ENCODE measurements around the gene FOXRED1.

DNA sequence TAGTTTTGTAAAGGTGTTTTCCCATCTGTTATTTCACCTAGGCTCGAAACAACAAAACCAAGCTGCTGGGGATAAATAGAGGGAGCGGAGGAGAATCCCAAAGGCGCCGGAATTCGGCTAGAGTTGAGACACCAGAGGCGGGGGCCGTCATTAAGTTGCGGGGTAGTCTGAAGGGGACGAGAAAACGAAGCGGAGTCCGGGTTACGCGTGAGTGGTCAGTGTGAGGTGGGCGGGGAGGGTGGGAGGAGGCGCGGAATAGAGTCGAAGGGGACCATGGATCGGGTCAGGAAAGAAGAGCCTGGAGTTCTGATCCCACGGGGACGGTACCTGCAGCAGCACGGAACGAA is 620 bp upstream of the FOXRED1 start:
- TF ChIP-seq, protein P1, sequence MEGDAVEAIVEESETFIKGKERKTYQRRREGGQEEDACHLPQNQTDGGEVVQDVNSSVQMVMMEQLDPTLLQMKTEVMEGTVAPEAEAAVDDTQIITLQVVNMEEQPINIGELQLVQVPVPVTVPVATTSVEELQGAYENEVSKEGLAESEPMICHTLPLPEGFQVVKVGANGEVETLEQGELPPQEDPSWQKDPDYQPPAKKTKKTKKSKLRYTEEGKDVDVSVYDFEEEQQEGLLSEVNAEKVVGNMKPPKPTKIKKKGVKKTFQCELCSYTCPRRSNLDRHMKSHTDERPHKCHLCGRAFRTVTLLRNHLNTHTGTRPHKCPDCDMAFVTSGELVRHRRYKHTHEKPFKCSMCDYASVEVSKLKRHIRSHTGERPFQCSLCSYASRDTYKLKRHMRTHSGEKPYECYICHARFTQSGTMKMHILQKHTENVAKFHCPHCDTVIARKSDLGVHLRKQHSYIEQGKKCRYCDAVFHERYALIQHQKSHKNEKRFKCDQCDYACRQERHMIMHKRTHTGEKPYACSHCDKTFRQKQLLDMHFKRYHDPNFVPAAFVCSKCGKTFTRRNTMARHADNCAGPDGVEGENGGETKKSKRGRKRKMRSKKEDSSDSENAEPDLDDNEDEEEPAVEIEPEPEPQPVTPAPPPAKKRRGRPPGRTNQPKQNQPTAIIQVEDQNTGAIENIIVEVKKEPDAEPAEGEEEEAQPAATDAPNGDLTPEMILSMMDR (IDR thresholded peaks at IDR 0.05 in 4 of 5, conservative IDR thresholded peaks at IDR 0.05 in 1 of 5) = no peak
- TF ChIP-seq POLR2A (IDR thresholded peaks at IDR 0.05) = no peak
